GM21737 (cell line): Measurements from ENCODE around the gene LRRC7.

Experiments used
- ATAC-seq: cut with Tn5 transposase; IDR thresholded peaks from one replicate; pipeline ENCODE4 v1.9.1; 2021; ENCODE audit warnings: mild to moderate bottlenecking, moderate library complexity; ENCODE audit not compliant: unreplicated experiment

Gene LRRC7

GRCh38 chr1:69567652-69568420 lies at the start of gene LRRC7:
Gene LRRC7, plus strand, starts transcription at chr1:69567922. Its CDS starts 718 bp downstream, at chr1:69568640.
- ATAC-seq = no peak

- ATAC-seq = no peak
Observed at GRCh38 chr1:69519006-69519405, 48.7 kb upstream of the LRRC7 start.

GRCh38 chr1:69520326-69520725 lies 47.4 kb upstream of the LRRC7 start:
- ATAC-seq = no peak

- no peak for ATAC-seq
Observed at GRCh38 chr1:69523032-69523431, 44.7 kb upstream of the LRRC7 start.

- ATAC-seq = no peak
Observed at GRCh38 chr1:69523461-69523860, 44.3 kb upstream of the LRRC7 start.

GRCh38 chr1:69524015-69524414 lies 43.7 kb upstream of the LRRC7 start:
- ATAC-seq = no peak

GRCh38 chr1:69527273-69527672 lies 40.4 kb upstream of the LRRC7 start:
- no peak for ATAC-seq

GRCh38 chr1:69528376-69528775 lies 39.3 kb upstream of the LRRC7 start:
- ATAC-seq = no peak

- ATAC-seq = no peak
Observed at GRCh38 chr1:69533343-69533742, 34.4 kb upstream of the LRRC7 start.

- ATAC-seq = no peak
Observed at GRCh38 chr1:69534829-69535228, 32.9 kb upstream of the LRRC7 start.

GRCh38 chr1:69535490-69535889 lies 32.2 kb upstream of the LRRC7 start:
- no peak for ATAC-seq

- no peak for ATAC-seq
Observed at GRCh38 chr1:69540052-69540451, 27.7 kb upstream of the LRRC7 start.

- no peak for ATAC-seq
Observed at GRCh38 chr1:69551476-69552324, 16.0 kb upstream of the LRRC7 start.

- no peak for ATAC-seq
Observed at GRCh38 chr1:69553726-69554125, 14.0 kb upstream of the LRRC7 start.

GRCh38 chr1:69568421-69569174 lies 876 bp downstream of the LRRC7 start:
- ATAC-seq = no peak

- ATAC-seq = no peak
Observed at GRCh38 chr1:69569175-69569541, 1.4 kb downstream of the LRRC7 start.

GRCh38 chr1:69569576-69570328 lies 2.0 kb downstream of the LRRC7 start:
- ATAC-seq = no peak

GRCh38 chr1:69570356-69570755 lies 2.6 kb downstream of the LRRC7 start:
- no peak for ATAC-seq

GRCh38 chr1:69572921-69573320 lies 5.2 kb downstream of the LRRC7 start:
- ATAC-seq = no peak

GRCh38 chr1:69573911-69574310 lies 6.2 kb downstream of the LRRC7 start:
- no peak for ATAC-seq

- no peak for ATAC-seq
Observed at GRCh38 chr1:69585666-69586065, 17.9 kb downstream of the LRRC7 start.
